Type B pancreatic cell (in vitro differentiated cells): Measurements from ENCODE around the gene PARS2. TPM values are rescaled to one million over a fixed set of nuclear protein-coding genes. Genes with fewer than 3 reads are reported as not detected.

Experiments
- DNase-seq: peaks from one replicate; pipeline ENCODE4 v3.0.0; 2021; ENCODE audit warnings: mixed read lengths; ENCODE audit not compliant: unreplicated experiment; ENCODE audit errors: extremely low spot score
- H3K27ac Mint-ChIP-seq: 2 replicates; pipeline ENCODE4 v1.8.0; 2021; ENCODE audit warnings: mild to moderate bottlenecking, mixed read lengths
- H3K27me3 Mint-ChIP-seq: 2 replicates; pipeline ENCODE4 v1.8.0; 2021; ENCODE audit warnings: mixed read lengths
- H3K36me3 Mint-ChIP-seq: 2 replicates; pipeline ENCODE4 v1.8.0; 2021; ENCODE audit warnings: mixed read lengths
- H3K4me1 Mint-ChIP-seq: one replicate; pipeline ENCODE4 v1.8.0; 2021; ENCODE audit warnings: mixed read lengths; ENCODE audit not compliant: unreplicated experiment
- H3K4me3 Mint-ChIP-seq: 2 replicates; pipeline ENCODE4 v1.8.0; 2021; ENCODE audit warnings: mild to moderate bottlenecking, mixed read lengths
- H3K9me3 Mint-ChIP-seq: 2 replicates; pipeline ENCODE4 v1.8.0; 2021; ENCODE audit warnings: mixed read lengths
- CTCF ChIP-seq: fragments of 200-600 bp; sonication (generic); conservative IDR thresholded peaks from 2 replicates; pipeline ENCODE4 v1.5.0; 2021; ENCODE audit warnings: antibody characterized with exemption, mild to moderate bottlenecking
- total RNA-seq: library from RNA; stranded (reverse); gene quantifications from 2 replicates; pipeline ENCODE4 v1.2.1, GENCODE V29; 2021; ENCODE audit warnings: low replicate concordance

The PARS2 gene
- total RNA-seq, 1 donor from 2014 or later = 9.5 TPM

GRCh38 chr1:54800899-54801759 lies 36.8 kb upstream of the PARS2 start, which contains the start of gene TTC22:
TTC22 (minus strand) TSS chr1:54801323; CDS start chr1:54801163, 160 bp downstream.
- Mint-ChIP-seq H3K4me3 (peak within 1 kb of the TSS; percentile 79), H3K36me3 (no peaks in the 10 kb centered on the region), H3K9me3 (no peaks in the 10 kb centered on the region), H3K27ac (peak within 1 kb of the TSS; percentile 77), H3K4me1 (peaks cover 5% of the 10 kb centered on the region), H3K27me3 (peaks cover 17% of the 10 kb centered on the region)
- peak; percentile 29 for TF ChIP-seq CTCF
- DNase-seq = no peak

GRCh38 chr1:54800041-54800898 lies 35.9 kb upstream of the PARS2 start:
- Mint-ChIP-seq H3K9me3 (no peaks in the 10 kb centered on the region), H3K27ac (peak overlapping the region; percentile 77), H3K4me1 (peaks cover 5% of the 10 kb centered on the region), H3K27me3 (peaks cover 17% of the 10 kb centered on the region), H3K36me3 (no peaks in the 10 kb centered on the region), H3K4me3 (peak overlapping the region; percentile 79)
- no peak for TF ChIP-seq CTCF
- no peak for DNase-seq

- H3K27ac Mint-ChIP-seq = peak overlapping the region; percentile 82
Measured at GRCh38 chr1:54798769-54799641, 34.7 kb upstream of the PARS2 start.

GRCh38 chr1:54798206-54798605 lies 33.9 kb upstream of the PARS2 start:
- DNase-seq = no peak
- H3K4me3 Mint-ChIP-seq = no peak overlapping the region

More at GRCh38 chr1:54798769-54799641, 34.7 kb upstream of the PARS2 start:
- Mint-ChIP-seq H3K36me3 (no peaks in the 10 kb centered on the region), H3K4me1 (peaks cover 9% of the 10 kb centered on the region), H3K9me3 (no peaks in the 10 kb centered on the region), H3K4me3 (peak overlapping the region; percentile 79), H3K27me3 (peaks cover 17% of the 10 kb centered on the region)
- no peak for TF ChIP-seq CTCF
- no peak for DNase-seq

More at GRCh38 chr1:54798206-54798605, 33.9 kb upstream of the PARS2 start:
- peaks cover 17% of the 10 kb centered on the region for H3K27me3 Mint-ChIP-seq
- H3K4me1 Mint-ChIP-seq = peaks cover 9% of the 10 kb centered on the region
- peak overlapping the region; percentile 82 for H3K27ac Mint-ChIP-seq
- H3K9me3 Mint-ChIP-seq = no peaks in the 10 kb centered on the region
- TF ChIP-seq CTCF = no peak
- no peaks in the 10 kb centered on the region for H3K36me3 Mint-ChIP-seq
